HS-27A (cell line): ENCODE data around the gene PDZD2.

Experiments used
- DNase-seq: peaks from one replicate; pipeline ENCODE4 v3.0.0-alpha.2; 2012; ENCODE audit warnings: low read depth, missing footprints

The PDZD2 gene

GRCh38 chr5:31824869-31825517 lies 186.1 kb downstream of the PDZD2 start:
- no peak for DNase-seq

GRCh38 chr5:31825518-31826068 lies 186.7 kb downstream of the PDZD2 start:
- DNase-seq: no peak

GRCh38 chr5:31827867-31828266 lies 188.9 kb downstream of the PDZD2 start:
- DNase-seq: no peak

GRCh38 chr5:31832966-31833365 lies 194.0 kb downstream of the PDZD2 start:
- DNase-seq: no peak

- no peak for DNase-seq
Measured at GRCh38 chr5:31833710-31834109, 194.8 kb downstream of the PDZD2 start.

- no peak for DNase-seq
Measured at GRCh38 chr5:31844622-31845345, 205.9 kb downstream of the PDZD2 start.

GRCh38 chr5:31845361-31845760 lies 206.4 kb downstream of the PDZD2 start:
- DNase-seq: no peak

- DNase-seq: no peak
Measured at GRCh38 chr5:31846934-31847333, 208.0 kb downstream of the PDZD2 start.

GRCh38 chr5:31847354-31847753 lies 208.4 kb downstream of the PDZD2 start:
- DNase-seq: no peak

- DNase-seq: no peak
Measured at GRCh38 chr5:31850981-31851689, 212.2 kb downstream of the PDZD2 start.

GRCh38 chr5:31853398-31854135 lies 214.6 kb downstream of the PDZD2 start:
- DNase-seq: no peak

- no peak for DNase-seq
Measured at GRCh38 chr5:31854181-31855133, 215.5 kb downstream of the PDZD2 start.

GRCh38 chr5:31855134-31856040 lies 216.5 kb downstream of the PDZD2 start:
- DNase-seq: no peak

- DNase-seq: no peak
Measured at GRCh38 chr5:31859096-31859495, 220.2 kb downstream of the PDZD2 start.

GRCh38 chr5:31860278-31860677 lies 221.3 kb downstream of the PDZD2 start:
- DNase-seq: no peak

- no peak for DNase-seq
Measured at GRCh38 chr5:31860726-31861433, 221.9 kb downstream of the PDZD2 start.

GRCh38 chr5:31861601-31862000 lies 222.7 kb downstream of the PDZD2 start:
- no peak for DNase-seq

- DNase-seq: no peak
Measured at GRCh38 chr5:31863991-31864411, 225.1 kb downstream of the PDZD2 start.

- DNase-seq: no peak
Measured at GRCh38 chr5:31866166-31866565, 227.2 kb downstream of the PDZD2 start.
